Panc1 (cell line): Measurements from ENCODE around the gene POU2F1. TPM values are rescaled to one million over a fixed set of nuclear protein-coding genes. Genes with fewer than 3 reads are reported as not detected.

Source experiments
- ATAC-seq: fragments of 200-7000 bp; cut with Tn5 transposase; 2 replicates; pipeline ENCODE4 v1.9.1; 2020; ENCODE audit warnings: mild to moderate bottlenecking, moderate library complexity
- BruUV-seq: library from RNA; stranded (reverse); fragments of 400-500 nt; replicated peaks from 2 replicates; lab custom pipeline; 2021; lab: Mats Ljungman, UMichigan
- CTCF ChIA-PET: fragments of 300-600 bp; sonication (Branson Sonifier 250); formaldehyde crosslinking; loops from one replicate; lab custom pipeline; 2022; ENCODE audit warnings: antibody characterized with exemption; lab: Charles Lee
- POLR2A ChIA-PET: fragments of 300-600 bp; sonication (Branson Sonifier 250); formaldehyde crosslinking; loops from one replicate; lab custom pipeline; 2022; ENCODE audit warnings: antibody characterized with exemption; lab: Charles Lee
- DNase-seq: peaks from one replicate; pipeline ENCODE4 v3.0.0-alpha.2; 2010; ENCODE audit warnings: low read depth, low spot score
- H3K27ac ChIP-seq: 2 replicates; pipeline ENCODE4 v1.5.1; 2011; ENCODE audit warnings: mild to moderate bottlenecking, low read length, inconsistent platforms
- H3K27me3 ChIP-seq: fragments of 200-500 bp; sonication (Bioruptor generic); 2 replicates; pipeline ENCODE4 v1.6.0; 2014; ENCODE audit warnings: low read length, inconsistent platforms; ENCODE audit not compliant: control insufficient read depth, insufficient read depth
- H3K36me3 ChIP-seq: fragments of 200-500 bp; sonication (Bioruptor generic); 2 replicates; pipeline ENCODE4 v1.5.1; 2014; ENCODE audit warnings: inconsistent platforms, mild to moderate bottlenecking, low read length, moderate library complexity; ENCODE audit not compliant: control insufficient read depth, insufficient read depth
- H3K4me1 ChIP-seq: 2 replicates; pipeline ENCODE4 v1.5.1; 2011; ENCODE audit warnings: inconsistent platforms, mild to moderate bottlenecking, low read length, moderate library complexity; ENCODE audit not compliant: control insufficient read depth, insufficient read depth
- H3K4me3 ChIP-seq, 2 experiments: 2 replicates each; pipeline ENCODE4 v1.5.1; 2011 to 2012; ENCODE audit warnings: low read depth in 2 of 2, low read length in 2 of 2, mild to moderate bottlenecking in 2 of 2, inconsistent platforms in 1 of 2, moderate library complexity in 1 of 2
- H3K9me3 ChIP-seq: fragments of 200-500 bp; sonication (Bioruptor generic); 2 replicates; pipeline ENCODE4 v1.5.1; 2014; ENCODE audit warnings: low read depth, mild to moderate bottlenecking, inconsistent platforms, low read length, moderate library complexity; ENCODE audit not compliant: control insufficient read depth, insufficient read depth
- POLR2AphosphoS5 ChIP-seq: IDR thresholded peaks from 2 replicates; pipeline ENCODE4 v1.6.1; 2012; ENCODE audit warnings: mild to moderate bottlenecking, low read depth, low read length, moderate library complexity
- SIN3A ChIP-seq: IDR thresholded peaks from 2 replicates; pipeline ENCODE4 v1.6.1; 2012; ENCODE audit warnings: low read depth, mild to moderate bottlenecking, low read length, moderate library complexity, borderline replicate concordance; ENCODE audit not compliant: insufficient read depth
- TCF7L2 ChIP-seq: IDR thresholded peaks from 2 replicates; pipeline ENCODE4 v1.6.1; 2011; ENCODE audit warnings: mild to moderate bottlenecking, low read depth, low read length, inconsistent platforms
- in situ Hi-C: cut with HindIII; loops from 2 replicates; pipeline ENCODE4 v1.10.0; 2016; ENCODE audit warnings: low sequenced_read_pairs, low pct_unique_long_range_greater_than_20kb
- intact Hi-C: fragments of 100-400 bp; cut with micrococcal nuclease; formaldehyde crosslinking; loops from one replicate; pipeline ENCODE4 v1.10.0; 2022; ENCODE audit not compliant: unreplicated experiment
- total RNA-seq: library from RNA; stranded (reverse); gene quantifications from one replicate; pipeline ENCODE4 v1.2.1, GENCODE V29; 2021; ENCODE audit not compliant: unreplicated experiment
- TF ChIP-seq, protein P1 (sequence below): fragments of 450-650 bp; IDR thresholded peaks from 2 replicates; pipeline ENCODE4 v1.5.1; 2017; ENCODE audit warnings: mild to moderate bottlenecking
- TF ChIP-seq, protein P2 (sequence below), 2 experiments: IDR thresholded peaks; 2 replicates each; pipeline ENCODE4 v1.6.1; 2011 to 2012; ENCODE audit warnings: low read depth in 2 of 2, control low read depth in 1 of 2, low read length in 1 of 2, mild to moderate bottlenecking in 1 of 2, moderate library complexity in 1 of 2; ENCODE audit not compliant: insufficient read depth in 1 of 2

The POU2F1 gene
- total RNA-seq, 1 experiment from 2014 or later = 17.1 TPM

DNA sequence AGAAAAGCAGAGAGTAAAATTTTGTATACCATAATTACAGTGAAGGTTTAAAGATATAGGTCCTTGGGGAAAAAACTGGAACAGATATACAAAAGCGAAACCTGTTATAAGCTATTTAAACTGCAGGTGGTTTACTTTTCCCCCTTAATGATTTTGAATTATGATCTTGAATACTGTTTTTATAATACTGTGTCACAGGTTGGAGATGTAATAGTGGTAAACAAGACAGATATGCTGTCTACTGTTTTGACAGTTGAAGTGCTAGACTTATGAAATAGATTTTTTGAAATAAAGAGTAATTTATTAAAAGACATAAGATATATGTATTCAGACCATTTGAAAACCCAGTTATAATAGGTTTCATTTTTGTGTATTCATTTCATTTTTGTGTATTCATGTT is 168.3 kb downstream of the POU2F1 start:
- Histone ChIP-seq H3K9me3 (no peaks in the 10 kb centered on the region), H3K4me3 (no peak overlapping the region), H3K36me3 (no peaks in the 10 kb centered on the region; the same call in 1 of the 2 replicates), H3K27ac (no peak overlapping the region), H3K4me1 (no peaks in the 10 kb centered on the region), H3K27me3 (no peaks in the 10 kb centered on the region)
- intact Hi-C loops = loop anchor here (5.0 kb wide), 1 partner anchor 62 kb away; no protein-coding TSS in a partner anchor
- in situ Hi-C loops = no loop called here
- TF ChIP-seq, protein P1, sequence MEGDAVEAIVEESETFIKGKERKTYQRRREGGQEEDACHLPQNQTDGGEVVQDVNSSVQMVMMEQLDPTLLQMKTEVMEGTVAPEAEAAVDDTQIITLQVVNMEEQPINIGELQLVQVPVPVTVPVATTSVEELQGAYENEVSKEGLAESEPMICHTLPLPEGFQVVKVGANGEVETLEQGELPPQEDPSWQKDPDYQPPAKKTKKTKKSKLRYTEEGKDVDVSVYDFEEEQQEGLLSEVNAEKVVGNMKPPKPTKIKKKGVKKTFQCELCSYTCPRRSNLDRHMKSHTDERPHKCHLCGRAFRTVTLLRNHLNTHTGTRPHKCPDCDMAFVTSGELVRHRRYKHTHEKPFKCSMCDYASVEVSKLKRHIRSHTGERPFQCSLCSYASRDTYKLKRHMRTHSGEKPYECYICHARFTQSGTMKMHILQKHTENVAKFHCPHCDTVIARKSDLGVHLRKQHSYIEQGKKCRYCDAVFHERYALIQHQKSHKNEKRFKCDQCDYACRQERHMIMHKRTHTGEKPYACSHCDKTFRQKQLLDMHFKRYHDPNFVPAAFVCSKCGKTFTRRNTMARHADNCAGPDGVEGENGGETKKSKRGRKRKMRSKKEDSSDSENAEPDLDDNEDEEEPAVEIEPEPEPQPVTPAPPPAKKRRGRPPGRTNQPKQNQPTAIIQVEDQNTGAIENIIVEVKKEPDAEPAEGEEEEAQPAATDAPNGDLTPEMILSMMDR = no peak
- no peak for TF ChIP-seq POLR2AphosphoS5
- no peak for TF ChIP-seq TCF7L2
- TF ChIP-seq, protein P2, sequence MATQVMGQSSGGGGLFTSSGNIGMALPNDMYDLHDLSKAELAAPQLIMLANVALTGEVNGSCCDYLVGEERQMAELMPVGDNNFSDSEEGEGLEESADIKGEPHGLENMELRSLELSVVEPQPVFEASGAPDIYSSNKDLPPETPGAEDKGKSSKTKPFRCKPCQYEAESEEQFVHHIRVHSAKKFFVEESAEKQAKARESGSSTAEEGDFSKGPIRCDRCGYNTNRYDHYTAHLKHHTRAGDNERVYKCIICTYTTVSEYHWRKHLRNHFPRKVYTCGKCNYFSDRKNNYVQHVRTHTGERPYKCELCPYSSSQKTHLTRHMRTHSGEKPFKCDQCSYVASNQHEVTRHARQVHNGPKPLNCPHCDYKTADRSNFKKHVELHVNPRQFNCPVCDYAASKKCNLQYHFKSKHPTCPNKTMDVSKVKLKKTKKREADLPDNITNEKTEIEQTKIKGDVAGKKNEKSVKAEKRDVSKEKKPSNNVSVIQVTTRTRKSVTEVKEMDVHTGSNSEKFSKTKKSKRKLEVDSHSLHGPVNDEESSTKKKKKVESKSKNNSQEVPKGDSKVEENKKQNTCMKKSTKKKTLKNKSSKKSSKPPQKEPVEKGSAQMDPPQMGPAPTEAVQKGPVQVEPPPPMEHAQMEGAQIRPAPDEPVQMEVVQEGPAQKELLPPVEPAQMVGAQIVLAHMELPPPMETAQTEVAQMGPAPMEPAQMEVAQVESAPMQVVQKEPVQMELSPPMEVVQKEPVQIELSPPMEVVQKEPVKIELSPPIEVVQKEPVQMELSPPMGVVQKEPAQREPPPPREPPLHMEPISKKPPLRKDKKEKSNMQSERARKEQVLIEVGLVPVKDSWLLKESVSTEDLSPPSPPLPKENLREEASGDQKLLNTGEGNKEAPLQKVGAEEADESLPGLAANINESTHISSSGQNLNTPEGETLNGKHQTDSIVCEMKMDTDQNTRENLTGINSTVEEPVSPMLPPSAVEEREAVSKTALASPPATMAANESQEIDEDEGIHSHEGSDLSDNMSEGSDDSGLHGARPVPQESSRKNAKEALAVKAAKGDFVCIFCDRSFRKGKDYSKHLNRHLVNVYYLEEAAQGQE (IDR thresholded peaks at IDR 0.05; ENCODE audit: insufficient read depth in 1 of 2, low read depth in 2 of 2, low read length in 1 of 2) = no peak
- TF ChIP-seq SIN3A = no peak
- ChIA-PET CTCF (no interaction called here), POLR2A (no interaction called here)
- BruUV-seq = no TSS peak
- no peak for DNase-seq
- ATAC-seq = no peak

DNA sequence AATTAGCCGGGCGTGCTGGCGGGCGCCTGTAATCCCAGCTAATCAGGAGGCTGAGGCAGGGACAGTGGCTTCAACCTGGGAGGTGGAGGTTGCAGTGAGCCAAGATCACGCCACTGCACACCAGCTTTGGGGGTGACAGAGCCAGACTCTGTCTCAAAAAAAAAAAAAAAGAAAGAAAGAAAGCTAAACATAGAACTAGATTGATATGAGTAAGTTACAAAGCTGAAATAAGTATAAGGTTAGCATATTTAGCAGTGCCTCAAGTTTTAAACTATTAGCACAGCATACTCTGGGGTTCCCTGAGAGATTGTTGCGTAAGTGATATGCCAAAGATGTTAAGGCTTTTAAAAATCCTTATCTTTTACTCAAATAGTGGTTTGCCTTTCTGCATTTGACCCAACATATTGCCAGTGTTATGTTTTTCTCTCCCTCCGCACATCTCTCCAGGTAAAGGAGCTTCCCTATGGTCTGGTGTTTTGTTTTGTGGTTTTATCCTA is 171.6 kb downstream of the POU2F1 start:
- H3K27me3 ChIP-seq = no peaks in the 10 kb centered on the region
- DNase-seq (no peak), ATAC-seq (no peak)
- H3K36me3 ChIP-seq = no peaks in the 10 kb centered on the region; the same call in 1 of the 2 replicates
- H3K4me1 ChIP-seq = no peaks in the 10 kb centered on the region
- H3K27ac ChIP-seq = no peak overlapping the region
- ChIA-PET CTCF (interaction anchor here (0.8 kb wide), 1 partner anchor 10 kb away, joined by 7 read pairs; no protein-coding TSS in a partner anchor), POLR2A (interaction anchor here (0.6 kb wide), 1 partner anchor 1583 kb away, joined by 5 read pairs; no protein-coding TSS in a partner anchor)
- H3K9me3 ChIP-seq = no peaks in the 10 kb centered on the region
- no TSS peak for BruUV-seq
- no peak for TF ChIP-seq POLR2AphosphoS5
- no peak for TF ChIP-seq TCF7L2
- TF ChIP-seq SIN3A = no peak
- TF ChIP-seq, protein P2 (IDR thresholded peaks at IDR 0.05; ENCODE audit: insufficient read depth in 1 of 2, low read depth in 2 of 2, low read length in 1 of 2) = no peak
- TF ChIP-seq, protein P1 = no peak
- in situ Hi-C loops = no loop called here
- H3K4me3 ChIP-seq = no peak overlapping the region
- intact Hi-C loops = no loop called here
